ENCODE data around the gene ATG3.

Gene ATG3

GRCh38 chr3:112561734-112562529 is at the start of gene ATG3, which contains the start of gene SLC35A5:
TSS of gene ATG3 (minus strand) at chr3:112561962. CDS start at chr3:112561528, 434 bp downstream.
TSS of gene SLC35A5 (plus strand) at chr3:112562045. CDS start at chr3:112563404, 1,359 bp downstream.
- no peaks in the 10 kb centered on the region for H3K9me3 Mint-ChIP-seq
- H3K36me3 Mint-ChIP-seq (ENCODE audit: low read depth): peaks cover 29% of the 10 kb centered on the region

GRCh38 chr3:112610121-112610520 is 48.4 kb upstream of the ATG3 start:
- TF ChIP-seq CTCF (IDR thresholded peaks at IDR 0.05; ENCODE audit: unreplicated experiment in 3 of 3): no peak
- Mint-ChIP-seq H3K36me3 (ENCODE audit: low read depth) (peaks cover 57% of the 10 kb centered on the region), H3K4me1 (peaks cover 19% of the 10 kb centered on the region), H3K27ac (peak overlapping the region in 1 of 3 experiments; percentile 53), H3K9me3 (no peaks in the 10 kb centered on the region), H3K27me3 (ENCODE audit: low read depth) (no peaks in the 10 kb centered on the region), H3K4me3 (no peak overlapping the region)

More at GRCh38 chr3:112561734-112562529, at the start of gene ATG3, which contains the start of gene SLC35A5:
- peak within 1 kb of the TSS; percentile 96 to 99 (median 98) for H3K4me3 Mint-ChIP-seq
- peak within 1 kb of the TSS; percentile 98 to 100 (median 99) for H3K27ac Mint-ChIP-seq
- no peaks in the 10 kb centered on the region for H3K27me3 Mint-ChIP-seq (ENCODE audit: low read depth)
- H3K4me1 Mint-ChIP-seq: peaks cover 36% of the 10 kb centered on the region
- no peak for TF ChIP-seq CTCF (IDR thresholded peaks at IDR 0.05; ENCODE audit: unreplicated experiment in 3 of 3)

GRCh38 chr3:112607863-112608262 is 46.1 kb upstream of the ATG3 start:
- Mint-ChIP-seq H3K27me3 (ENCODE audit: low read depth) (no peaks in the 10 kb centered on the region), H3K36me3 (ENCODE audit: low read depth) (peaks cover 61% of the 10 kb centered on the region), H3K4me3 (no peak overlapping the region), H3K4me1 (peaks cover 27% of the 10 kb centered on the region), H3K9me3 (no peaks in the 10 kb centered on the region), H3K27ac (peak overlapping the region; percentile 72 to 82 (median 82))
- no peak for TF ChIP-seq CTCF (IDR thresholded peaks at IDR 0.05; ENCODE audit: unreplicated experiment in 3 of 3)

- Mint-ChIP-seq H3K27me3 (ENCODE audit: low read depth) (no peaks in the 10 kb centered on the region), H3K4me1 (peaks cover 27% of the 10 kb centered on the region), H3K4me3 (no peak overlapping the region), H3K9me3 (no peaks in the 10 kb centered on the region), H3K36me3 (ENCODE audit: low read depth) (peaks cover 66% of the 10 kb centered on the region), H3K27ac (peak overlapping the region; percentile 59 to 89 (median 79))
- no peak for TF ChIP-seq CTCF (IDR thresholded peaks at IDR 0.05; ENCODE audit: unreplicated experiment in 3 of 3)
Observed at GRCh38 chr3:112606098-112606497, 44.3 kb upstream of the ATG3 start.

GRCh38 chr3:112605285-112605684 is 43.5 kb upstream of the ATG3 start:
- Mint-ChIP-seq H3K4me1 (peaks cover 27% of the 10 kb centered on the region), H3K36me3 (ENCODE audit: low read depth) (peaks cover 66% of the 10 kb centered on the region), H3K27ac (peak overlapping the region; percentile 59 to 89 (median 79)), H3K27me3 (ENCODE audit: low read depth) (no peaks in the 10 kb centered on the region), H3K9me3 (no peaks in the 10 kb centered on the region), H3K4me3 (no peak overlapping the region)
- TF ChIP-seq CTCF (IDR thresholded peaks at IDR 0.05; ENCODE audit: unreplicated experiment in 3 of 3): no peak

Data from nephron (organoid).